NCI-H146 treated with DMSO at 0.1 percent for 48 hours (cell line): ENCODE data around the gene TMEM59.
"Not testable (repeated sequence)": the region's sequence is repeated elsewhere in the genome, so short reads cannot be mapped to it uniquely, and the experiment has no call there.

ENCODE experiments used
- DNase-seq: peaks from one replicate; lab custom pipeline; 2025; ENCODE audit not compliant: unreplicated experiment; lab: John Stamatoyannopoulos, UW

Gene TMEM59

GRCh38 chr1:54013393-54014008 is 39.5 kb downstream of the TMEM59 start:
- no peak for DNase-seq

DNA sequence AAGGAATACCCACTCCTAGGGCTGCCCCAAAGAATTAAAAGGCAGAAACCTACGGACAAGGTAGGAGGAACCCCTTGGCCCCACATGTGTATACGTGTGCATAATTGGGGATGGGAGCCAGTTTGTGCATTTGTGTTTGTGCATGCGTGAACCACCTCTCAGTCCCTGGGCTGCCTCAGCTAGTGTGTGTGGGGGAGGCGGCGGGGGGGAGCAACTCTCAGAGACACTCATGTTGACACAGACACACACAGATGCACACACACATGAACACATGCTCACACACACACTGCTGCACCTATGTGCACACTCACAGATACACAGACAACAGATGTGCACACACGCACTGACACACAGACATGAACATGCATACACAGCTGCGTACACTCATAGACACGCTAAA is 40.1 kb downstream of the TMEM59 start:
- DNase-seq = no peak

DNA sequence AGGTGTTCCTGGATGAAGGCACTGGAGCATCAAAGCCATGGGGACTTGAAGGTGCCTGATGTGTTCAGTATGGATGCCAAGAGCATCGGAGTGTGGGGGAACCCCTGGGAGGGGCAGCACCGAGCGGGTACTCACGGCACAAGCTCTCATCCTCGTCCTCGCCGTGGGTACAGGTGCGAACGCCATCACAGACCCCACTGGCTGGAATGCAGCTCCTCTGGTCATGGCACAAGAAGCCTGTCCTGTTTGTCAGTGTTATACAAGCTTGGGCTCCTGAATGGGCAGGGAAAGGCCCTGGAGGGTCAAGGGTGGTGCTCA is 41.0 kb downstream of the TMEM59 start:
- no peak for DNase-seq

DNA sequence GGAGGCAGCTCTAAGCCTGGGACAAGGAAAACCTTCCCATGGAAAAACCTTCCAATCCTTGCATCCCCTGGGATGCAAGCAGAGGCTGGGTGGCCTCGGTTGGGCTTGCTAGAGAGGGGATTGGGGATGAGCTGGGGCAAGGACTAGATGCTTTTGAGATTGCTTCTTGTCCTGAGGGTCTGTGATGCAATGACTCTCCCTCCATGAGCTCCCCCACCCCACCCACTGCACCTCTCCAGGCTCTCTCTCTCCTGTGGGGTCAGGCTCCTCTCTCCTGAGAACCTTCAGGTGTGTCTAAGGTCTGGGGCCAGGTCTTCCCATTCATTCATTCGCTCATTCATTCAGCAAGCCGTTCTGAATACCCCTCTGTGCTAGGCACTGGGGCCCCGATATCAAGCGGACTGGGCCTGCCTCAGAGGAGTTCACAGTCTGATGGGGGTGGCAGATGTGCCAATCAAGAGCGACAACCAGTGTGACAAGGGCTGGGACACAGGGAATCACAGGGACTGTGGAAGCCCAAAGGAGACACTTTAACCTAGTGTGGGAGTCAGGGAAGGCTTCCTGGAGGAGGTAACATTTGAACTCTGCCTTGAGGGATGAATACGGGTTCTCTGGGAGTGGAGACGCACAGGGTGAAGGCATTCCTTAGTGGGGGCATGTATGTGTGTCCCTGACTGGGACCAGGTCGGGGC is 41.5 kb downstream of the TMEM59 start:
- DNase-seq = no peak

GRCh38 chr1:54010415-54011117 is 42.4 kb downstream of the TMEM59 start:
- DNase-seq = no peak

DNA sequence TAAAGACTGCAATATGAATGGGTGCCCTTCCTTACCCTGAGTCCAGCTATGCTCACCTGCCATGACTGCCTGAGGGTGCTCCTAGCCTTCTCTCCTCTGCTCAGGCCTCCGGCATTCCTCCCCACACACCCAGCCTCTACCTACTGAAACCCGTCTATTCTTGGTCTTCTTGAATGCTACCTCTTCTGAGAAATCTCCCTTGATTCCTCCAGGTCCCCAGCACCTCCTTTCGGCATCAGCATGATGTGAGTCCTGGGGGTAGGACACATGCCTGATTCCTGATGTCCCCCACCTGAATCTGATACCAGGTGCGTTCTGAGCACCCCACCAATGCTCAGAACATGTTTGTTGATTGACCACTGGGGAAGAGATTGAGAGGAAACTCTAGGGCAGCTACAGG is 43.6 kb downstream of the TMEM59 start:
- DNase-seq = no peak

GRCh38 chr1:54008876-54009275 is 44.1 kb downstream of the TMEM59 start:
- no peak for DNase-seq

- no peak for DNase-seq
Measured at GRCh38 chr1:54007613-54008012, 45.4 kb downstream of the TMEM59 start.

GRCh38 chr1:54006508-54006907 is 46.5 kb downstream of the TMEM59 start:
- DNase-seq = no peak

GRCh38 chr1:54004481-54005049 is 48.4 kb downstream of the TMEM59 start:
- no peak for DNase-seq

DNA sequence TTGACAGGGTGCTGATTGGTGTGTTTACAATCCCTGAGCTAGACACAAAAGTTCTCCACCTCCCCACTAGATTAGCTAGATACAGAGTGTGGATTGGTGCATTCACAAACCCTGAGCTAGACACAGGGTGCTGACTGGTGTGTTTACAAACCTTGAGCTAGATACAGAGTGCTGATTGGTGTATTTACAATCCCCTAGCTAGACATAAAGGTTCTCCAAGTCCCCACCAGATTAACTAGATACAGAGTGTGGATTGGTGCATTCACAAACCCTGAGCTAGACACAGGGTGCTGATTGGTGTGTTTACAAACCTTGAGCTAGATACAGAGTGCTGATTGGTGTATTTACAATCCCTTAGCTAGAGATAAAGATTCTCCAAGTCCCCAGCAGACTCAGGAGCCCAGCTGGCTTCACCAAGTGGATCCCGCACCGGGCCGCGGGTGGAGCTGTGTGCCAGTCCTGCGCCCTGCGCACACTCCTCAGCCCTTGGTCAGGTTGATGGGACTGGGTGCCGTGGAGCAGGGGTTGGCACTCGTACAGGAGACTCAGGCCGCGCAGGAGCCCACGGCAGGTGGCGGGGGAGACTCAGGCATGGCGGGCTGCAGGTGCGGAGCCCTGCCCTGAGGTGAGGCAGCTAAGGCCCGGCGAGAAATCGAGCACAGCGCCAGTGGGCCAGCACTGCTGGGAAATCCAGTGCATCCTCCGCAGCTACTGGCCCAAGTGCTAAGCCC is 49.1 kb downstream of the TMEM59 start:
- not testable (repeated sequence) for DNase-seq

- no peak for DNase-seq
Measured at GRCh38 chr1:54003249-54003646, 49.8 kb downstream of the TMEM59 start.

GRCh38 chr1:54002544-54003248 is 50.3 kb downstream of the TMEM59 start:
- DNase-seq = no peak

DNA sequence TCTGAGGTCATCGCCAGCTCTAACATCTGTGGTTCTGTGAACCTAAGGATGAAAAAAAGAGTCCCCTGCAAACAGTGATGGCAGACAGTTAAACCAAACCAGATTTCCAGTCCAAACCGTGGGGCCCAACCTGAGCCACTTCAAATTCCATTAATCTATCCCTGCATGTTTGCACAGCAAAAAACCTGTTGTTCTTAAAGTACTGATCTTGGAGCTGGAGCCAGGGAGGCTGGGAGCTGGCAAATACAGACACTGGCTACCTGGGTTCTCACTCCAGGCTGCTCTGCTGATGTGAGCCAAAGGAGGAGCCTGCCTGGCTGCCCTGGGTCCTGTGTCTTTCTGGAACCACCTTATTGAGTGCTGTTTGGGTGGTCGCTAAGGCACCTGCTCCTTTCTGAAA is 51.4 kb downstream of the TMEM59 start:
- no peak for DNase-seq

DNA sequence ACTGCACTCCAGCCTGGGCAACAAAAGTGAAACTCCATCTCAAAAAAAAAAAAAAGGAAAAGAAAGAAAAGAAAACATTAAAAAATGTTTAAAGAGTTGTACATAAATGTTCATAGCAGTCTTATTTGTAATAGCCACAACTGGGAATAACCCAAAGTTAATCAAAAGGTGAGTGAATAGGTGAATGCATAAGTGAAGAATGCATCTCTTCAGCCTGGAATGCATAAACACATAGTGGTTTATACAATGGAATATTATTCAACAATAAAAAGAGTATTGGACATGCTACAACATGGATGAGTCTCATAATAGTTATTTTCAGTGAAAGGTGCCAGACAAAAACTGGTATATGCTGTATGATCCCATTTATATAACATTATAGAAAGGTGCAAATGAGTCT is 53.1 kb downstream of the TMEM59 start:
- DNase-seq = no peak

GRCh38 chr1:53998223-53998622 is 54.8 kb downstream of the TMEM59 start:
- DNase-seq = no peak

- DNase-seq = no peak
Measured at GRCh38 chr1:53995683-53996082, 57.3 kb downstream of the TMEM59 start.

GRCh38 chr1:53994516-53994915 is 58.5 kb downstream of the TMEM59 start:
- not testable (repeated sequence) for DNase-seq

GRCh38 chr1:53992085-53992874 is 60.7 kb downstream of the TMEM59 start:
- DNase-seq = no peak

DNA sequence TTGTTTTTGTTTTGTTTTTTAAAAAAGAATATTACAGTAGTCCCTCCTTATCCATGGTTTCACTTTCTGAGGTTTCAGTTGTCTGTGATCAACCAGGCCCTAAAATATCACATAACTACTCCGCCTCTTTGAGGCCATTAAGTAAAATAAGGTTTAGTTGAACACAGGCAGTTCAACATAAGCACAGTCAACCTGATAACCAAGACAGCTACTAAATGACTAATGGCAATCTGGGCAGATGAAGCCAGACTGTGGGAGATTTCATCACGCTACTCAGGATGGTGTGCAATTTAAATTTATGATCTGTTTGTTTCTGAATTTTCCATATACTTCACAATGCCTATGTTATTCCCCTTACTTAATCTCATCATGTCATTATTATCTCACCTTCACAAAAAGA is 65.1 kb downstream of the TMEM59 start:
- no peak for DNase-seq
